HG02763 (cell line): ENCODE results near the gene MBLAC1.

Experiments used
- ATAC-seq: cut with Tn5 transposase; IDR thresholded peaks from one replicate; pipeline ENCODE4 v1.9.1; 2021; ENCODE audit warnings: mild to moderate bottlenecking, moderate library complexity; ENCODE audit not compliant: unreplicated experiment

The MBLAC1 gene

DNA sequence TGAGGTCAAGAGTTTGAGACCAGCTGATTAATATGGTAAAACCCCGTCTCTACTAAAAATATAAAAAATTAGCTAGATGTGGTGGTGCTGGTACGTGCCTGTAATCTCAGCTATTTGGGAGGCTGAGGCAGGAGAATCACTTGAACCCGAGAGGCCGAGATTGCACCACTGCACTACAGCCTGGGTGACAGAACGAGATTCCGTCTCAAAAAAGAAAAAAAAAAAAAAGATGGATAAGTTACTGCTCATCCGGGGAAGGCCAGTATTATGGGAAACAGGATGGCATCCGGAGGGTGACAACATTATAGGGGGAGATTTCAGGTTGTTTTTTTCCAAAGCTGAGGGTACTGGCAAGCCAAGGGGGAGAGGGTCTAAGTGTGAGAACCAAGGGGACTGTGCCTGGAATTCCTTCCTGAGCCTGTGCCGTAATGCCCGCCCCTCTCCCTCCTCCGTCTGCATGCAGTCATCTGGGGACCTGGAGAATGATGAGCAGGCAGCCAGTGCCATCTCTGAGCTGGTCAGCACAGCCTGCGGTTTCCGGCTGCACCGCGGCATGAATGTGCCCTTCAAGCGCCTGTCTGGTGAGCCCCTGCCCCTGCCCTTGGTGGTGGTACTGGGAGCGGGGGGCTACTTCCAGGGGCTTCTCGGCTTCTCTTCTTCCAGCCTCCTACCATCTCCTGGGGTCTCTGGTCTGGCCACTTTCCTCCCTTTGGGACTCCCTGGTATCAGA is 26.3 kb downstream of the MBLAC1 start:
- ATAC-seq = no peak

DNA sequence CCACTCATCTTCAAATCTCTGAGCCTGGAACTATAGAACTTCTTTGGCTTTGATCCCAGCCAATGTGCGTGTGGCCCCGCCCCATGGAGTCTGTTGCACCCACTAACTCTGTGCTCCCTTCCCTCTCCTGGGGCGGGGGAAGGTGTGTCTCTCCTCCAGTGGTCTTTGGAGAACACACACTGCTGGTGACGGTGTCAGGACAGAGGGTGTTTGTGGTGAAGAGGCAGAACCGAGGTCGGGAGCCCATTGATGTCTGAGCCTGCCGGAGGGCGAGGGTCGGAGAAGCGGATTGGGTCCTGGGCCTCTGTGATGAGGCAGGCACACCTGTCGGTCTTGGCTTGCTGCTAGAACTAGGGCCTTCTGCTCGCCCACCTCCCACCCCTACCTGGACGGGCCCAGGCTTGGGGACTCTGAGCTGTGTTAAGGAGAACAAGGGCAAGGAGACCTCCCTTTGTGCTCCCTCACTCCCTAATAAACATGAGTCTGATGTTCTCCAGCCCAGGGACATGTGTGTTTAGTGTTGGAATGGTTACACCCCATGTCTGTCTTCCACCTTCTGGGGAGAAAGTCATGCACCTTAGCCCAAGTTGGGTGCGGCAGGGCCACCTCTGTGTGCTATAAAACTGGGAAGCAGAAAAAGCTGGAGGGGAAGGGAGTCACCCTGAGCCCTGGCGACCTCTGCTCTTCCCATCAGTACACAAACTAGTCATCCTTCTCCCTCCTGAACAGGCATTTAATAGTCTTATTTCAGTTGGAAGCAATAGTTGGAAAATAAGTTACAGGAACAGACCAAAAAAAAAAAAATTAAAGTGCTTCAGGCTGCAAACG is 27.2 kb downstream of the MBLAC1 start:
- ATAC-seq = no peak

DNA sequence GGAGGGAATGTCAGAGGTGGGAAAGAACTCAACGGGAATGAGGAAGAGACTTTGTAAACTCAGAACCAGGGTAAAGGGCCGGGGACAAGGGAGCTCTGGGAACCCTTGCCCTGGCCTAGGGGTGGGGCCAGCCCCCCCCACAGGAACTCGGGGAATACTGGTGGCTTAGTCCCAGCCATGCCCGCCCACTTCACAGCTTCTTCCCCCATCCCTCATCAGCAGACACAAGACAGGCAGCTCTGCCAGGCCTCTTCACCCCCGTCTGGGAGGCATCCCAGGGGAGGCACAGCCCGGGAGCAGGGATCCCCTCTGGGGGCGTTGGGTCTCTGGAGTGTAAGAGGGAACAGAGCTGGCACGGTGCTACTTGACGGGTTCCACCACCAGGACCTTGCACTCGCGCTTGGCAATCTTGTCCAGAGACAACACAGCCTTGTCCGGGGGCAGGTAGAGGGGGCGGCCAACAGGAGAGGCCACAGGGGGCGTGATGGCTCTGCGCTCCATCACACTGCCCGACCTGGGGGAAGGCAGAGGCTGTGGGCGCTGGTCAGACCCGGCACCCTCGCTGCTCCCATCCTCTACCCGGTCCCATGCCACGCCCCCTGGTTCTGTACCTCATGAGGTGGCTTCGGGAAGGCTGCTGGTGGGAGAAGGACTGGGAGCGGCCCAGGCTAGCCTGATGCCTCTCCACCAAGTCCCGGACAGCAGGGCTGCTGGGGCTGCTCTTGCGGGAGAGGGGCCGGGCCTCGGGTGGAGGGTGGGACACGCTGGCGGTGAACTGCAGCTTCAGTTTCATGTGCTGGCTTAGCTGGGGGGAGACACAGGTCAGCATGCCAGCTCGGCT is 28.1 kb downstream of the MBLAC1 start:
- ATAC-seq = no peak

DNA sequence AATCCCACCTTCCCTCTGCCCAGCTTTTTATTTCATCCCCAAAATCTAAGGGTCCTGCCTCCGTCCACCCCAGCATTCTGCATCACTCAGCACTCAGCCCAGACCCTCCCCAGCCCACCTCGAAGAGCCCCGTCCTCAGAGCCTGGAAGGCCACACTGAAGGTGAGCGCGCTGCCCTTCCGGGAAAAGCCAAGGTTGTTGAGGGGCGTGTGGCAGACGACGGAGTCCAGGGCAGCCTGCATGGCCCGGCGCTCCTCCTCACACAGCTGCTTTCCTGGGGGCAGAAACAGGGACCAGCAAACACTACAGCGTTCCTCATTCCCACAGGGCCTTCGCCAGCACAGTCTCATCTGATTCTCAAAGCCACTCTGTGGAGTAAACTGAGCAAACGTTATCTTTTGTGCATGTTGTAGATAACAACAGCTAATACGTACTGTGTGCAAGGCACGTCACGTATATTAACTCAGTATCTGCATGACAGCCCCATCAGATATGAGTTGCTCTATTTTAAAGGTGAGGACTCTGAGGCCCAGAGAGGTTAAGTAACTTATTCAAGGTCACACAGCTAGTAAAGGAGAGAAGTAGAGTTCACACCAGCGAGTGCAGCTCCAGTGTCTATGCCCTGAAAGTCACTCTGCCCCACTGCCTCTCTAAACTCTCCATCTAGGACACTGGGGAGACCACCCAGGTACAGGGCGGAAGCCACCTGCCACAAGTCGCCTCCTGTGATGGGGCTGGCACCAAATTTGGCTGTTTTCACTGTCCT is 29.0 kb downstream of the MBLAC1 start:
- ATAC-seq = no peak

DNA sequence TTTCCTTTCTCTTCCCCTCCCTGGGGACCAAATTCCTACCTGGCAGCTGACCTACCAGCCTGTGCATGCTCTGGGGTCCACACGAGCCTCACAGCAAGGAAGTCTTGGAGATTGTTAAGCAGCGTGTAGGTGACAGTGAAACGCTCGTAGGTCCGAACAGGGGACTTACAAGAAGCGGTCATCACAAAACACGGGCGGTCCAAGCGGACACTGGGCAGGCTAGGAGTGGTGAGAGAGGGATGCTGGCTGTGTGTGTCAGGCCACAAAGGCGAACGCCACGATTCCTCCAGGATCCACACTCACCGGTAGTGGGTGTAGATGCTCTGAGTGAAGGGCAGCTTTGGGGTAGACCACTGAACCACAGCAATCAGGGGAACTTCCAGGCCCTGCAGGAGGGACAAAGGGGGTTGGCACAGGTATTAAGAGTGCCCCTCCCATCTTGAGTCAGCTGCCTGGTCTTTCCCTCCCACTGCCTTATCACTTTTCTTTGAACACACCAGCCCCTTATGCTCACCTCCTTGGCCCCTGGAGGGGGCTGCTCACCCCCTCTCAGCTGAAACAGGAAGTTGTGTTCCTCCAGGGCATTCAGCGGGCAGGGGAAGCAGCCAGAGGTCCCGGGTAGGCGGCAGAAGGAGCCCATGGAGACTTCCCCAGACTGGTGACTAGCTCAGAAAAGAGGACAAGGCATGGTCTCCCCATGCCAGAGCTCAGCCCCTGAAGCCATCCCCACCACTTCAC is 29.7 kb downstream of the MBLAC1 start:
- no peak for ATAC-seq

DNA sequence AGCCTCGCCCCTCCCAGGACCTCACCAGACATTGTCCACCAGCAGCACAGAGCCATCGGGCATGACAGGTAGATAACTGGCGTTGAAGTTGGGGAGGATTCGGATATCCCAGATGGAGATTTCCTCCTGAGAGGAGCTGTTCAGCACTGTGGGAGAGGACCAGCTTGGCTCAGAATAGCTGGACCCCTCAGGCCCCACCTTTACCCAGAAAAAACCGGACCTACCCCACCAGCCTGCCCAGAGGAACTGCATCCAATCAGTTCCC is 30.2 kb downstream of the MBLAC1 start:
- ATAC-seq = no peak

DNA sequence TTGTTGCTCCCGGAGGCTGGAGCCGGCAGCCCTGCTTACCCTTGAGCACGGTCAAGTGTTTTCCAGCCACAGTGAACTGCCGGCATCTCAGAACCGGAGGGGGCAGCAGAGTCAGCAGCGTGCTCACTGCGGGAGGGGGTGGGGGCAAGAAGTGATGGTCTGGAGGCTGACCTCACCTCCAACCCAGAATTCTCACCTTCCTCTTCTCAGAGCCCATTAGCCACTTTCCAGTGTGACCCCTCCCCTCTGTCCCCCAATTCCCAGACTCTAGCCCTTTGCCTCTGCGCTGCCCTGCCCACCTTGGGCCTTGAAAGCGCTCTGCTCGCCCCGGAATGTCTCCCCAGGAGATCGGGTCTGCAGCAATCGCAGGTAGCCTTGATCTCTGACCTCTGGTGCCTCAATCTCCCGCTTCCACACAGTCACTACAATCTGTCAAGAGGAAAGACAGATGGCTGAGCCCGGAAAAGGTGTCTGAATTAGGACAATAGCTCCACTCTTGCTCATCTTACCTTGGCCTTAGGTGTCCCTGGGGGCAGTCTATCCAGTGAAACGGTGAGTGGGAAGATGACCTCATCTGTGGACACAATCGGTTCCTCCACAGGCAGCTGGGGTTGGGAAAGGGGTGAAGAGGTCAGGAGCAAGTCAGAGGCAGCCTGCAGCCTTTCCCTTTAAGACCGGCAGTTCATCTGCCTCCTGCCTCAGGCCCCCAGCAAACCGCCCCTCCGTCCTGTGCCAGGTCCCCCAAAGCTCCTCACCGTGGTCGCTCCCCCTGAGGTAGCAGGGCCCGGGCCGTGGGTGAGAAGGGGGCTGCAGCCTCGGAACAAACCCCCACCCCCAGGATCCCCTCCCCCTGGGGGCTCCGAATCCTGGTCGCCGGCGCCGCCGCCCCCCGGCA is 30.8 kb downstream of the MBLAC1 start:
- no peak for ATAC-seq

DNA sequence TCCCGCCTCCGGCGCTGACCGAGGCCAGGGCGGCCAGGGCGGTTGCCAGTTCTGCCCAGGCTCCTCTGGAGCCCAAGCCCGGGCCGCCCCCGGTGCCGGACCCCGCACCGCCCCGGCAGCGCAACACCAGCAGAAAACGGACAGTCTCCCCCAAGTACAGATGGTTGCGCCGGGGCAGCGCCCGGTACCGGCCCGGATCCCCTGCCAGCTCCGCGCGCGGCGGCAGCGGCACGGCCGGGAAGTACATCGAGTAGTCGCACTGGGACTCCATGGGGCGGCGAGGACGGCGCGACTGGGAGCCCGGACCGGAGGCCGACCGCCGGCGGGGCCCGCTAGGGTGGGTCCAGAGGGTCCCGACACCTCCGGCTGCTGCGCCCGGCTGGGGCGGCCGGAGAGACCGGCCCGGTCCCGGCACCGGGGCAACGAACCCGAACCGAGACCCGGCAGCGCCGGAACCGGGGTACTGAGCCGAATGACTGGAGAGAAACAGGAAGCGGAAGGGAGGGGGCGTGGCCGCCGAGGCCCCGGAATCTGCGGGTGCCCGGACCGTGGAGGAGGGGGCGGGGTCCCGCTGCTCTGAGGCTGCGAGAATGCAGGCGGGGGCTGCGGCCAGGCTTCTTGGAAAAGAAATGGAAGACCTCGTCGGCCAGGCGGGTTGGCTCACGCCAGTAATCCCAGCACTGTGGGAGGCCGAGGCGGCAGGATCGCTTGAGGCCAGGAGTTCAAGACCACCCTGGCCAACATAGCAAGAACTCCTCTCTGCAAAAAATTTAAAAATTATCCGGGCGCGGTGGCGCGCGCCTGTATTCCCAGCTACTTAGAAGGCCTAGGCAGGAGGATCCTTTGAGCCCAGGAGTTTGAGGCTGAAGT is 31.7 kb downstream of the MBLAC1 start, which contains the start of gene TRAPPC14:
TSS of gene TRAPPC14 (minus strand) at position 495 of the 870 bp plus-strand sequence. CDS start at position 271, 224 bp downstream.
- no peak for ATAC-seq

DNA sequence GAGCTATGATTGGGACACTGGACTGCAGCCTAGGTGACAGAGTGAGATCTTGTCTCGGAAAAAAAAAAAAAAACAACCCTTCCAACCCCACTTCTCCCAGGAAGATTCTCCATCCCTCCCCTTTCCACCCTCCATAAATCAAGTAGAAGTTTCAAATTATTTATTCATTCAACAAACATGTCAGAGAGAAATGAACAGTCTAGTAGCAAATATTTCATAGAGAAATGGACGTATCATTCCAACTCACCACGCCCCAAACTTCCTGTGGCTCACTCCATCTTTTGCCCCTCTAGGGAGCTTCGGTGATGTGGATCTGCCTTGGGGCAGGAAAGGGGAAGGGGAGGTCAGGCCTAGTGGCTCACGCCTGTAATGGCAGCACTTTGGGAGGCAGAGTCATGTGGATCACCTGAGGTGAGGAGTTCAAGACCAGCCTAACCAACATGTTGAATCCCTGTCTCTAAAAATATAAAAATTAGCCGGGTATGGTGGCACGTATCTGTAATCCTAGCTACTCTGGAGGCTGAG is 32.4 kb downstream of the MBLAC1 start:
- ATAC-seq = no peak

DNA sequence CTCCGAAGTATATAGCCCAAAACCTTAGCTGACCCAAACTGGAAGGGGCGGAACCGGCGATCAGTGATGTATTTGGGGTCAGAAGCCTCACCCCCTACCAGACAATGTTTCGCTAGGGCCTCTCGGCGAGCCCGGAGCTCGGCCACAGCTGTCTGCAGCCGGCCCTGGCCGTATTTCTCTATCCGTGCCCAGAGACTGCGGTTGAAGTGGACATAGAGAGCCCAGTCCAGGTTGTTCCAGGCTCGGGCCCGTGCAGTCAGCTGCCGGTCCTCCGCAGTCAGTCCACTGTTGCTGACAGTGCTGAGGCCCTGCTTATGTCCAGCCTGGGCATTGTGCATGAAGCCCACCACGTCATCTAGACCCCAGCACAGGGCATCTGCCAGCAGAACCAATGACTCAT is 33.3 kb downstream of the MBLAC1 start:
- no peak for ATAC-seq

DNA sequence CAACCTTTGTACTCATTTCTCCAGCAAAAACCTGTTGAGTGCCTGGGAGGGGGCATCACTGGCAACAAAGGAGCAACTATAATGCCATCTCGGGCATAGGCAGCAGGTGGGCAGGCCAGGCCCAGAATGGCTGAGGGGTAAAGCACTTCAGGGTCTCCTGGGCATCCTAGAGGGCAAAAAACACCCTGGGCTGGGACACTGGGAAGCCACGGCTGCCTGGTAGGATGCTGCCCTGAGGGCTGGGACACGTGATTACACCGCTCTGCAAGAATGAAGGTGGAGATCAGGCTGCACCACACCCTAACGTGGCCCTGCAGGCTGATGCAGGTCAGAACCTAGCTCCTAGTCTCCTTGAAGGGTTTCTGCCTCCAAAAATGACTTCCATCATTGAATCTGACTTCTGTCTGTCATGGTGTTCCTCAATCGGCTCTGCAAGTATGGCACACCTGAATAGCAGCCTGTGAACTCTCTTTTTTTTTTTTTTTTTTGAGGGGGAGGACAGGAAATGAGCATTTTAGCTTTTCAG is 36.3 kb downstream of the MBLAC1 start:
- ATAC-seq = no peak

DNA sequence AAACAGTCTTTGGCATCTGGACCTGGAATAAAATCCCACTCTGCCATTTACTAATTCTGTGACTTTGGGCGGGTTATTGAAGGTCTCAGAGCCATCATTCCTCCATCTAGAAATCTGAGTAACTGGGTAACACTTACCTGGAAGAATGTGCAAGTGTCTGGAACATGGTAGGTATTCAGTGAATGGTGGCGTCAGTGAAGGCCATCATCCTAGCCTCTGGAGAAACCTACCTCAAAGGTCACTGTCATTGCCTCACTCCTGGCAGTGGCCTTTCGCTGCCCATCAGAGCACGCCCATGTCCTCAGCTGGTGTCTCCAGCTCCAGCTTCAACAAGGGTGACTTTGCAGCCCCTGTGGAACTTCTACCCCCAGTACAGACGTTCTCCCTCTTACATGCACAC is 37.1 kb downstream of the MBLAC1 start:
- ATAC-seq = no peak

DNA sequence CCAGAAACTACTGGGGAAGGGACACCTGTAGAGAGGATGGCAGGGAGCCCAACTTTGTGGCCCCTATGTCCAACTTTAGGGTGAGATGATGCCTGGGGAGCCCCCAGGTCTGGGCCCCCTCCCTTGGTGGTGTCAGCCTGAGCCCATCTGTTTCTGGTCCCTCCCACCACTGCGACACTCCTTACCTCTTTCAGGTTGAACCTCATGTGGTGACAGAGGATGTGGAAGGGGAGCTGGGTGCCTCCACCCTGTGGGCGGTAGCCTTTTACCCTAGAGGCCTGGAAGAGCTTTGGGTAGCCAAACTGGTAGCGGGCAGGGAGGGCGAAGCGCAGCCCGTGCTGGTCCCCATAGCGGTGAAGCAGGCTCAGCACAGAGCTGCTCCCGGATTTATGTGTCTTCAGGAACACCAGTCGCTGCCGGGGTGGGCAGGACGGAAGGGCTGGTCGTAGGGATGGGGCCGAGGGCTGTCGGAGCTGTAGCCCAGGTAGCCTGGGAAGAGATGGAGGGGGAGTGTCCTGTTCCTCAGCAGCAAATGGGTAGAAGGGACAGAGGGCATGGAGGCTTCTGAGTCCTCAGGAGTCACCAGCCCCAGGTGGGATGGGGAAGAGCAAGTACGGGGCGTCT is 39.7 kb downstream of the MBLAC1 start:
- ATAC-seq = no peak

DNA sequence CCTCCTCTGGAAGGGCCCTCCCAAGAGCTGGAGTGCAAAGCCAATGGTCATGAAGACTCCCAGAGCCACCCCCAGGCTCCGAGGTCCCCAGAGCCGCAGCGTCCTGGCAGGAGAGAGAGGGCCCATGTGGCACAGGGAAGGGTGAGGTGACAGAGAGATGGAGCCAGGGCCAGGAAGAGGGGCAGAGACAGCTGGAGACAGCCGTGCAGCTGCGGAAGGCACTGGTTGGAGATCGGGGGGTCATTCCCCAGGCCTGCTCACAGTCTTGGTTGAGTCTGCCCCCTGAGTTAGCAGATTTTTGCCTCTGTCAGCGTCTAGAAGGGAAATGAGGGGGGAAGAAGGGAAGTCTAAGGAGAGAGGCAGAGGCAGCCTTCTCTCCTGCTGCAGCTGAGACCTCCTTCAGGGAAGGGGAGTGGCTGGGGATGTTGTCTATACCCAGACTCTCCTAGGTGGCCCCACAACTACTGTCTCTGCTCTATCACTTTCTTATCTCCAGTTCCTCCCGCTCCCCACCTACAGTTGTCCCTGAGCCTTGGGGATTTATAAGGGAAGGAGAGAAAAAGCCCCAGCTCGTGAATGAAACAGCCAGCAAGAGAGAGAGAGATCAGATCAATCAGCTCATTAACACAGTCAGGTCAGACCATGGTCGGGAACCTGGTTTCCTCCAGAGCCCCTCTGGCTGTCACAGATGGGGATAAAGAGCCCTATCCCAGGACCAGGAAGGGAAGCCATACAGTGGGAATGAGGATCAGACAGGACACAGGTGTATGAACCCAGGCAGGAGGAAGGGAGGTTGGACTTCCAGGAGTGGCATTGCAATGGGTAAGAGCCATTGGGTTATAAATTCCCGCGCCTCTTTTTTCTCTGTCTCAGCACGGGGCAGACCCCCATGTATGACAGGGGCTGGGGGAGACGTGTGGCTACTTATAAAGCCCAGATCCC is 40.5 kb downstream of the MBLAC1 start:
- no peak for ATAC-seq

DNA sequence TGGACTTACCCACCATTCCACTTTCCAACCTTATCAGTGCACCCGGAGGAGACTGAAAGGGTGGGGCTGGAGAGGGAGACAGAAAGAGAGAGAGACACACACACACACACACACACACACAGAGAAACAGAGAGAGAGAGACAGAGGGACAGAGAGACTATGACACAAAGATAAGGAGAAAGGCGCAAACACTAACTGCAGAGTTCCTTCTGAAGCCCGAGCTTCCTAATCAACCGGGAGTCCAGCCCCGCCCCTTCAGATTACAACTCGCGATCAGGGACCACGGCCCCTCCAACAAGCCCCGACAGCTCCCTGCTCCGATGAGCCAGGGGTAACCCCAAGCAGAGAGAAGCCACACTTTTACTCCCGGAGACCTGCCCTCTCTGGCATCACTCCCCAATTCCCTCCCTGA is 41.2 kb downstream of the MBLAC1 start:
- ATAC-seq = no peak

DNA sequence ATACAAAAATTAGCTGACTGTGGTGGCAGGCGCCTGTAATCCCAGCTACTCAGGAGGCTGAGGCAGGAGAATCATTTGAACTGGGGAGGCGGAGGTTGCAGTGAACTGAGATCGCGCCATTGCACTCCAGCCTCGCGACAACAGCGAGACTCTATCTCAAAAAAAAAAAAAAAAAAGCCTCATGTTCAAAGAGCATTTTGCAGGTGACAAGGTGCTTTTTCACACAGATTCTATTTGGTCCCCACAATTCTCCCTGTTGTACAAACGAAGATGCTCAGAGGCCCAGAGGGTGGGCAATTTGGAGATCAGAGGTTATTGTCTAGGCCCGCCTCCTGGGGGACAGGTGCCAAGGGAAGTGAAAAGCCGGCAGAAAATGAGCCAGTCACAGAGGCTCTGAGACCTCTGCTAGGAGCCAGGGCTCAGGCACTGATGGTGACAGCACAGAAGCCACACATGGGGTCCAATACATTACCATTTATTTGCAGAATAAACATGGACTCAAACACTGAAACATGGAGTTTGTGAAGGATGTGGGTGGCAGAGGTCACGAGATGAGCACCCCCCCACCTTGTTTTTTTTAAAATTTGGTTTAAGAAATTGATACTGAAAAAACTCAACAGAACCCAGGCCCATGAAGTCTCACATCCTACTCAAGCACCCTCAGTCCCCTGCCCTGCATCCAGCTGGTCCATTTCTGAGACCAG is 42.5 kb downstream of the MBLAC1 start:
- no peak for ATAC-seq
